Chondrocyte (in vitro differentiated cells): ENCODE results near the gene SOBP. TPM values are rescaled to one million over a fixed set of nuclear protein-coding genes. Genes with fewer than 3 reads are reported as not detected.

Experiments
- DNase-seq: peaks from one replicate; pipeline ENCODE4 v3.0.0; 2021; ENCODE audit warnings: mixed read lengths, low spot score
- H3K27ac Mint-ChIP-seq: one replicate; pipeline ENCODE4 v1.8.0; 2021; ENCODE audit warnings: mild to moderate bottlenecking, moderate library complexity, mixed read lengths; ENCODE audit not compliant: unreplicated experiment
- H3K27me3 Mint-ChIP-seq: 2 replicates; pipeline ENCODE4 v1.8.0; 2021; ENCODE audit warnings: low read depth, mixed read lengths
- H3K36me3 Mint-ChIP-seq: 2 replicates; pipeline ENCODE4 v1.8.0; 2021; ENCODE audit warnings: low read depth, mixed read lengths
- H3K4me1 Mint-ChIP-seq: 2 replicates; pipeline ENCODE4 v1.8.0; 2021; ENCODE audit warnings: low read depth, mild to moderate bottlenecking, mixed read lengths
- H3K4me3 Mint-ChIP-seq: one replicate; pipeline ENCODE4 v1.8.0; 2021; ENCODE audit warnings: mild to moderate bottlenecking, moderate library complexity, mixed read lengths; ENCODE audit not compliant: unreplicated experiment
- H3K9me3 Mint-ChIP-seq: 2 replicates; pipeline ENCODE4 v1.8.0; 2021; ENCODE audit warnings: low read depth, mixed read lengths
- CTCF ChIP-seq: fragments of 200-600 bp; sonication (generic); IDR thresholded peaks from 2 replicates; pipeline ENCODE4 v1.5.0; 2021; ENCODE audit warnings: antibody characterized with exemption, mild to moderate bottlenecking, moderate library complexity
- total RNA-seq: library from RNA; stranded (reverse); gene quantifications from 3 replicates; pipeline ENCODE4 v1.2.1, GENCODE V29; 2021

The SOBP gene
- total RNA-seq, 1 donor from 2014 or later, result 6.6 TPM

- TF ChIP-seq CTCF, result no peak
- Mint-ChIP-seq H3K27ac (no peak overlapping the region), H3K36me3 (no peaks in the 10 kb centered on the region), H3K4me1 (peaks cover 20% of the 10 kb centered on the region), H3K9me3 (no peaks in the 10 kb centered on the region), H3K4me3 (no peak overlapping the region), H3K27me3 (no peaks in the 10 kb centered on the region)
- DNase-seq, result no peak
Observed at GRCh38 chr6:107617341-107617932, 127.5 kb downstream of the SOBP start.

GRCh38 chr6:107618672-107619071 lies 128.8 kb downstream of the SOBP start:
- H3K36me3 Mint-ChIP-seq, result no peaks in the 10 kb centered on the region
- no peak for TF ChIP-seq CTCF
- H3K27ac Mint-ChIP-seq, result no peak overlapping the region

GRCh38 chr6:107620732-107621131 lies 130.8 kb downstream of the SOBP start:
- Mint-ChIP-seq H3K27ac (no peak overlapping the region), H3K36me3 (no peaks in the 10 kb centered on the region), H3K4me1 (peaks cover 20% of the 10 kb centered on the region), H3K4me3 (no peak overlapping the region), H3K9me3 (no peaks in the 10 kb centered on the region), H3K27me3 (no peaks in the 10 kb centered on the region)
- DNase-seq, result no peak
- TF ChIP-seq CTCF, result no peak

More at GRCh38 chr6:107618672-107619071, 128.8 kb downstream of the SOBP start:
- Mint-ChIP-seq H3K4me1 (peaks cover 10% of the 10 kb centered on the region), H3K27me3 (no peaks in the 10 kb centered on the region), H3K9me3 (no peaks in the 10 kb centered on the region), H3K4me3 (no peak overlapping the region)
- no peak for DNase-seq

- no peak for DNase-seq
- no peak overlapping the region for H3K4me3 Mint-ChIP-seq
- H3K9me3 Mint-ChIP-seq, result no peaks in the 10 kb centered on the region
- no peaks in the 10 kb centered on the region for H3K36me3 Mint-ChIP-seq
- H3K27ac Mint-ChIP-seq, result no peak overlapping the region
- no peaks in the 10 kb centered on the region for H3K27me3 Mint-ChIP-seq
- TF ChIP-seq CTCF, result no peak
- peaks cover 19% of the 10 kb centered on the region for H3K4me1 Mint-ChIP-seq
Observed at GRCh38 chr6:107621229-107621937, 131.5 kb downstream of the SOBP start.

GRCh38 chr6:107622269-107622668 lies 132.4 kb downstream of the SOBP start:
- H3K9me3 Mint-ChIP-seq, result no peaks in the 10 kb centered on the region

More at GRCh38 chr6:107622269-107622668, 132.4 kb downstream of the SOBP start:
- Mint-ChIP-seq H3K4me3 (no peak overlapping the region), H3K27ac (no peak overlapping the region), H3K4me1 (peaks cover 13% of the 10 kb centered on the region), H3K27me3 (no peaks in the 10 kb centered on the region), H3K36me3 (no peaks in the 10 kb centered on the region)
- DNase-seq, result no peak
- TF ChIP-seq CTCF, result no peak
